ENCODE results near the gene AMN. TPM values are rescaled to one million over a fixed set of nuclear protein-coding genes. Genes with fewer than 3 reads are reported as not detected.

The AMN gene
- total RNA-seq, 1 donor from 2014 or later = 204 TPM

DNA sequence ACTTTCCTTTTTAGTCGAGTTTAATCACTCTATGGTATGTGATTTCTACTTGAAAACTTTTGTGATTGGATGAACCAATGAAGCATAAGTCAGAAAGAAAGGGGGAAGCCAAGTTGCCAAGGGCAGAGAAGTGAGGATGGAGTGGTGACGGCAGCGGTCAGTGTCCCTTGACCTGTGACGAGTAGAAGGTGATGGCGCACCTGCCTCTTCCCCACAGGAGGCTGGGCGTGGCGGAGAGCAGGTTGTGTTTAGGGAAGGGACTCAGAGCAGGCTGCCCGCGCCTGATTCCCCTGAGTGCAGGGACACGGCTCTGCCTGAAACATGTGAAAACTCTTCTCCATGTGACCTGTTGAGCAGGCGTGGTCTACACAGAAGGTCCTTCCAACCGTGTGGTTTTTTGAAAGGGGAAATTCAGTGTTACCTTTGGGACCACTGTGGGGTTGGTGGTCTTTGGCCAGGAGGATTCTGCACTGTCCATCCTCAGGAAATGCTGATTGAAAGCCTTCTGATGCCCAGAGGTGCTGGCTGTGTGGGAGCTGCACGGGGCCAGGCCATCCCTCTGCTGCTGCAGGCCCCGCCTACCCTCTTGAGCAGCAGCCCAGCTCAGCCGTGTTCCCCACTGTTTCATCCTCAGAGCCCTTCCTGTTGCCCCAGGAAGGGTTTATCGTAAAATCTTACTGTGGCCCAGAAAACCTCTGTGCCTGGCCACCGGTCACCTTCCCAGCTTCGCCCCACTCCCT lies 23.5 kb upstream of the AMN start:
- no peak for DNase-seq (ENCODE audit: low spot score)

DNA sequence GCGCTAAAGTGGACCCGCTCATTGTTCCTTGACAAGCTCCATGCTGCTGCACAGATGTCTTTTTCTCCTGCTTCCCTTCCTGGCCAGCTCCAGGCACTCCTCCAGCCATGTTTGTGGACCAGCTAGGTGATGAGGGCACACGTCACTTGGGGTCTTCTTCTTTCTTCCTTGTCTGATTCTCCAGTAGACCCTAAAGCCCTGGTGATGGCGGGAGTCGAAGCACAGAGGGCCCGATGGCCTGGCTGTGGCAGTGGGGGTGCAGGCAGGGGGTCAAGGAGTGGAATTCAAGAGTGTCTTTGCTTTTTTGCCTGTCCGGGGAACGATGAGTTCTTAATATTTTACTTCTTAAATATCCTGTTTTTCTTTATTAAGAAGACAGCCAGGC lies 23.0 kb upstream of the AMN start:
- no peak for DNase-seq (ENCODE audit: low spot score)

DNA sequence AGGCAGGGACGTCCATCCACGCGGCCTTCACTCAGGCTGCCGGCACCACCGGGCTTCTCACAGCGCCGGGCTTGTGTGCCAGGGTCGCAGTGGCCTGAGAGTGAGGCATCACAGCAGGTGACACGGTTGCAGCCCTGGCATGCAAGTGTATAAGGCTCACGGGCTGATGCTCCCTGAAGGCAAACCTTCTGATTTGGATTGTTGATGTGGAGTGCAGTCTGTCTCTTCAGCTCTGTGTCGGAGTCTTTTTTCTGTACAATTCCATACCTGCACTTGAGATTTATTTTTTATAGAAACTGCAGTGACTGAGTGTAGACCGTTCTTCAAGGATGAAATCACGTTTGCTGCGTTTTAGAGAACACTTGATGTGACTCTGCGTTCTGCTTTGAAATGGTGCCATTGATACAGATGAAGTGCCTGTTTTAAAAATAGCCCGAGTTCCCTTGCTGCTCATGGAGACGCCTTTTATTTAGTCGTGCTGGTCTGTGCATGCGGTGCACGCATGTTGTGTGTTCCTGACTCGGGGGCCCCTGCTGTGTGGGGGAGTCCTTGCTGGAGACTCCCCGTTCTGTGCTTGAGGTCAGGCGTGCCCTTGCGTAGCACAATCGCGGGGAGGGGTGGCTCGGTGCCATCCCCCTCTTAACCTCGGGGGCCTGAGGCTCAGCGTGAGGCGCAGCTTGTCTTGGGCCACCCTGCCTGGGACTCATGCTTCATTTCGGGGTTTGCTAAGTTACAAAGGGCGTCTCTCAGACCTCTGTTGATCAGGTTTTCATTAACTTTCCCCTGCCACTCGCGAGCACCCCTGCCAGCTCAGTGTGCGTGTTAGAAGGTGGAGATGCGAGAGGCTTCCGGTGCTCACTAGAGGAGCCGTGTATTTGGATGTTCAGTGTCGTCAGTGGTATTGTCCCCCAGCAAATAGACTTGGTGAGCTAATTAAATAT lies 21.6 kb upstream of the AMN start:
- DNase-seq (ENCODE audit: low spot score) = no peak

DNA sequence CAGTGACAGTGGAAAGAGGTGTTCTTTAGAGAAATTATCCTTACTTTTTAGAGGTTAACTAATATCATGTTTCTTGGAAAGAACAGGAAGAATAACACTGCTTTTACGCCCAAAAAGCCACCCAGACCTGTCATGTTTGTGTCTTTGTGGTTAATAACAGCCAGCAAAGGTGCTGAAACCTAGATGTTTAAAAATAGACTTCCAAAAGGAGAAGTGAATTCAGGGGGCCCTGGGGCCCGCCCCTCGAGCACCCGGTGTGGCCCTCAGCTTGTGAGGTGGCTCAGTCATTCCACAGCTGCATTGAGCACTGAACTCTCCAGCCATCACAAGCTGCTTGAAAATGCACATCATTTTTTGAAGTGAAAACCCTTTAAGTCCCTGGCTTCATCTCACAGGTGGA lies 20.8 kb upstream of the AMN start:
- no peak for DNase-seq (ENCODE audit: low spot score)

DNA sequence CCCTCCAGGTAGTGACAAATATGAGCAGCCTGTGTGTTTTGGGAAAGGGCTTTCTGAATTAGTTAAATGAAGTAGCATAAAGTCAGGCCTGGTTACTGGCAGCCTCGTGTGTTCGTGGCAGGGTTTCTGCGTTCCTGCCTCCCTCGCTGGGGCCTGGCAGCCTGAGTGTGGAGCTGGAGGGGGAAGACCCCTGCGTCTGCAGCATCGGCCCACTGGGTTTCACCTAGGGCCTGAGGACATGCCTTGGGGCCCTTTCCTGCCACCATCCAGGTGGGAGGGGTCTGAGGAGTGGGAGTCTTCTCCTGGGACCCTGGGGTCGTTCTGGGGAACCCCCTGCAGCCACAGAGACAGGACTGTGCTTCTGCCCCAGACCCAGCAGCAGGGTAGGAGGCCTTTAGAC lies 20.4 kb upstream of the AMN start:
- no peak for DNase-seq (ENCODE audit: low spot score)

DNA sequence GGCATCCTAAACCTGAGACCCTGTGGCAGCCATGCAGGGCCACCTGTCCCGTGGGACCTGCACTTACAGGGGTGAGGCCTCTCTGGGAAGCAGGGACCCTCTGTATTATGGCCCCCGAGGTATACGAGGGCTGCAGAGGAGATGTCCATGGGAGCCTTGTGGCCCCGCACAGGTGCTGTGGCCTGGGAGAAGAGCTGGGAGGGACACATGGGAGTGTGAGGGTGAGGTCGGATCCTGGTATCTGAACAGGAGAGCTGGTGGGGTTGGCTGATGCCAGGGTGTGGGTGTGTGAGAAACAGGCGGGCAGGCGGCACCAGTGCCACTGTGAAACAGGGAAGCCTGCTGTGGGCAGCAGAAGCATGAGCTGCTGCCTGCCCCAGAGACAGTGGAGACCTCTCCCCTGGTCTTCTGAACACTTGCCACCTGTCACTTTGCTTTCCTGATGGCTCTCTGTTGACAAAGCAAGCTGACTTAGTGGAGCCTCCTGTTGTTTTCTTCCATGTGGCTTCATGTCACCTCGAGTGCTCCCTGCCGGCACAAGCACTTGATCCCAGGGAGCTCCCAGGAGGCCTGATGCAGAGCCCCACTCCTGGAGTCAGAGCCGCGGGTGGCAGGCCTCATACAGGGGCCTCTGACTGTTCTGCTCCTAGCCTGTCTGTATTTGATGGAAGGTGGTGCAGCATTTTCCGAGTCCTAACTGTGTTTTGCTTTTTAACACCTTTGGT lies 19.8 kb upstream of the AMN start:
- no peak for DNase-seq (ENCODE audit: low spot score)

DNA sequence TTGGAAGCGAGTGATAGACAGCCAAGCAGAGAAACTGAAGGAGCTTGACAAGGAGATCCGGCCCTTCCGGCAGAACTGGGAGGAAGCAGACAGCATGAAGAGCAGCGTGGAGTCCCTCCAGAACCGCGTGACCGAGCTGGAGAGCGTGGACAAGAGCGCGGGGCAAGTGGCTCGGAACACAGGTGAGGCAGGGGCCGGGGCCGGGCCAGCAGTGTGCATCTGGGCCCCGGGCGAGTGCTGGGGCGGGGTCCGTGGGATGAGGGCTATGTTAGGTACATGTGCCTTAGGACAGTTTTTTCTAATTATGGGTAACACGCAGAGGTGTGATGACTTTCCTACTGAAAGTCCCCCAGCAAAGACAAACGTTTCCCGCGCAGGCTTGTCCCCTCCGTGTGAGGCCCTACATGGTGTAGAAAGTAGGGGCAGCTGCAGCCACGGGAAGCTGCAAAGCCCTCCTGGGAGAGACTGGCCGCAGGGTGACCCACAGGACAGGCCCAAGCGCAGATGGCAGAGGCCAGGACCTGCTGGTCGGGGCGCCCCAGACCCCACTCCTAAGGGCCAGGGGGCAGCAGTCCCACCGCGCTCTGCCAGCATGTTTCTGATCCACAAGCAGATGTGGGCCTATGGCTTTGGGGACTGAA lies 19.1 kb upstream of the AMN start:
- DNase-seq (ENCODE audit: low spot score) = no peak

DNA sequence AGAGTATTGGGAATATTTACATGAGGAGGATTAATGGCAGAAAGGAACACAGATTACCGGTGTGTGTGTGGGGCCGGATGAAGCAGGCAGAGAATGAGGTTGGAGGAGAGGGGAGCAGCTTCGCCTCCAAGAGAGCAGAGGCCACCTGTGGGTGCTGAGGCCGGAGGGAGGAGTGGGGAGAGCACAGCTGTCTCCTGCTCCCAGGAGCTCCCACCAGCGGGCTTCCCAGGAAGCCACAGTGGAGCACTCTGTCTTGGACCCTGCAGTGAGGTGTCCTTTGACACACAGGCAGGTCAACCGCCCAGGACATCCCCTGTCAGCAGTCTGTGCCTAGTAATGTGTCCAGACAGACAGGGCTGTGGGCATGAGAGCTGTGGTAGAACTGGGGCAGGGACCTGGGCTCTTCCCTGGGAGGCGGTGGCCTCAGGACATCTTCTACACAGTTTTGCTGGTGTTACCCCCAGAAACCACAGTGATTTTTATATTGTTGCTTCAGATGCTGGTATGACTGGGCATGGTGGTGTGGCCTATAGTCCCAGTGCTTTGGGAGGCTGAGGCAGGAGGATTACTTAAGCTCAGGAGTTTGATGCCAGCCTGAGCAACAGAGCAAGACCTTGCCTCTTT lies 18.5 kb upstream of the AMN start:
- no peak for DNase-seq (ENCODE audit: low spot score)

DNA sequence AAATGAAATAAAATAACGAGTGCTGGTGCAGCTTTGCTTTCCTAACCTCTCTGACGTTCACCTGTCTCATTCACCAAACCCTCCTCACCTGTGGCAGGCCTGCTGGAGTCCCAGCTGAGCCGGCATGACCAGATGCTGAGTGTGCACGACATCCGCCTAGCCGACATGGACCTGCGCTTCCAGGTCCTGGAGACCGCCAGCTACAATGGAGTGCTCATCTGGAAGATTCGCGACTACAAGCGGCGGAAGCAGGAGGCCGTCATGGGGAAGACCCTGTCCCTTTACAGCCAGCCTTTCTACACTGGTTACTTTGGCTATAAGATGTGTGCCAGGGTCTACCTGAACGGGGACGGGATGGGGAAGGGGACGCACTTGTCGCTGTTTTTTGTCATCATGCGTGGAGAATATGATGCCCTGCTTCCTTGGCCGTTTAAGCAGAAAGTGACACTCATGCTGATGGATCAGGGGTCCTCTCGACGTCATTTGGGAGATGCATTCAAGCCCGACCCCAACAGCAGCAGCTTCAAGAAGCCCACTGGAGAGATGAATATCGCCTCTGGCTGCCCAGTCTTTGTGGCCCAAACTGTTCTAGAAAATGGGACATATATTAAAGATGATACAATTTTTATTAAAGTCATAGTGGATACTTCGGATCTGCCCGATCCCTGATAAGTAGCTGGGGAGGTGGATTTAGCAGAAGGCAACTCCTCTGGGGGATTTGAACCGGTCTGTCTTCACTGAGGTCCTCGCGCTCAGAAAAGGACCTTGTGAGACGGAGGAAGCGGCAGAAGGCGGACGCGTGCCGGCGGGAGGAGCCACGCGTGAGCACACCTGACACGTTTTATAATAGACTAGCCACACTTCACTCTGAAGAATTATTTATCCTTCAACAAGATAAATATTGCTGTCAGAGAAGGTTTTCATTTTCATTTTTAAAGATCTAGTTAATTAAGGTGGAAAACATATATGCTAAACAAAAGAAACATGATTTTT lies 17.1 kb upstream of the AMN start:
- no peak for DNase-seq (ENCODE audit: low spot score)

DNA sequence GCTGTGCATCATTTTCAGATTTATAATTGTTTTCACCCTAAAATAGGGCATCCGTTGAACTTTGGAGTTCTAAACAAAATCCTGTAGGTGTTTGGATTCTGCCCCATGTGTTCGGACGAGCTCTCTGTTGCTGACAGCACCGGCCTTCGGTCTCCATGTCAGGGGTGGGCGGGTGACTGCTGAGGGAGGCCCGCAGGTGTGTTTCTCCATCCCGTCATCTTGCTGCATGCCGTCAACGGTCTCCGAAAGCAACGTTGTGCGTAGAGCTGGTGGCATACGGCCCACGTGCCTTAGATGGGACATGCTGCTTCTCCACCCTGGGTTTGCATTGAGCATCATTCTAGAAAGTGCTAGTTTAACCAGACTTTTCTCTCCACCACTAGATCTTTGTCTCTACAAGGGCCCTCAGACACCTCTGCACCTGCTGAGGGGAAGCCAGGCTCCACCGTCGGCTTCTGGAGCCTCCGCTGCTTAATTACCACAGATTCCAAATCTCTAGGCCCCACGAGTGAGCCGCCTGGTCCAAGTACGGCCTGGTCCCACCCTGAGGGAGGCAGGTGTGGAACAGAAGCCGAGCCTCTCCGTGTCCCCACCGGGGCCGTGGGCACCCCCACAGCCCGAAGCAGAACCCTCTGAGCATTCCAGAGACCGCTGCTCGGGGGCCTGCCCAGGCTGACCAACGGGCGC lies 15.7 kb upstream of the AMN start:
- DNase-seq (ENCODE audit: low spot score) = no peak

DNA sequence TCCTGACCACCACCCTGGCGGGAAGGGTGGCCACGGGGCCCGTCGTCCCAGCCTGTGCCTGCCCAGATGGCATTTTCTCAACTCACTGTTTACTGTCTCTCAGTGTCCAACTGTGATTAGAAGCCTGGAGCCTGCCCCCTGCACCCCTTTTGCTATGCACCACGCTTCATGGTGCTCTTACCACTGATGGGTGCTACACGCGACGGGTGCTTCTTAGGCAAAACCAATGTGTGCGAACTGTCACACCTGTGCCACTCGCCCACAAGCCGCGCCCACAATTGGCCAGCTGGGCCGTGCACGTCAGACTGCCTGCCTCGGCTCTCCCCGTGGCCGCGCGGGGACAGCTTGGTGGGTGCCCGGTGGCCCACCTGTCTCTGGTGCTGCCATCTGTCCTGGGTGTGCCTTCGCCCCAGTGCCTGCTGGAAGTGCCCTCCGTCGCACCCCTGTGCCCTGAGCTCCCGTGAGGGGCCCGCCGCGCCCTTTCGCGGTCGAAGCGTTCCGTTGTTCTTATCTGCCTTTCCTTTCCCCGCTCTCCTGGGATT lies 15.1 kb upstream of the AMN start:
- no peak for DNase-seq (ENCODE audit: low spot score)

DNA sequence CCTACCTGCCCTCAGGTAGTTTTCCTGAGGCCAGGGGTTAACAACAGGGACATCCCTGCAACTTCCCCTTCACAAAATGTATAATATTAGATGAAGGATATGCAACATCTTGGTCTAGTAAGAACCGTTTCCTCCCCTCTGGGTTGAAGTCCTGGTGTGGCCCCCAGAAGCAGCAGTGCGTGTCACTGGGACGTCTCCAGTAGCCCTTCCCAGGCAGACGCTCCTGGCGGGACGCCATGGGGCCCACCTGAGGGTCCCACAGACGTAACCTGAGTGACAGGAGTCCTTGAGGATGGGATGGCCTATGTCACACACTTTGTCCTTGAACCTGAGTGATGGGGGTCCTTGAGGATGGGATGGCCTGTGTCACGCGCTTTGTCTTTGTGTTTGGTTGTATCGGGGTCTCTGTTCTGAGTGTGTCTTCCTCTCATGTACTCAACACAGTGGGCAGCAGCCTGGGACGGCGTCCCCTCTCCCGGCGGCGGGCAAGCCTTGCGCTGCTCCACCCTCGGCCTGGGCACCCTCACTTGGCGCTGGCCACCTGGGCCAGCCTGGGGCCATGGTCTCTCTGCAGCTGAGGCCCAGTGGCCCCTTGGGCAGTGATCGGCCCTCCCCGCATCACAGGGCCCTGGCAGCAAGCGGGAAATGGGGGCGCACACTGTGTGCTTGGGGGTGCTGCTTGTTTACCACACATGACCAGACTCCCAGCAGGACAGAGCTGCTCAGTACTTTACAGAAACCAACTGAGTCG lies 14.3 kb upstream of the AMN start:
- DNase-seq (ENCODE audit: low spot score) = no peak

DNA sequence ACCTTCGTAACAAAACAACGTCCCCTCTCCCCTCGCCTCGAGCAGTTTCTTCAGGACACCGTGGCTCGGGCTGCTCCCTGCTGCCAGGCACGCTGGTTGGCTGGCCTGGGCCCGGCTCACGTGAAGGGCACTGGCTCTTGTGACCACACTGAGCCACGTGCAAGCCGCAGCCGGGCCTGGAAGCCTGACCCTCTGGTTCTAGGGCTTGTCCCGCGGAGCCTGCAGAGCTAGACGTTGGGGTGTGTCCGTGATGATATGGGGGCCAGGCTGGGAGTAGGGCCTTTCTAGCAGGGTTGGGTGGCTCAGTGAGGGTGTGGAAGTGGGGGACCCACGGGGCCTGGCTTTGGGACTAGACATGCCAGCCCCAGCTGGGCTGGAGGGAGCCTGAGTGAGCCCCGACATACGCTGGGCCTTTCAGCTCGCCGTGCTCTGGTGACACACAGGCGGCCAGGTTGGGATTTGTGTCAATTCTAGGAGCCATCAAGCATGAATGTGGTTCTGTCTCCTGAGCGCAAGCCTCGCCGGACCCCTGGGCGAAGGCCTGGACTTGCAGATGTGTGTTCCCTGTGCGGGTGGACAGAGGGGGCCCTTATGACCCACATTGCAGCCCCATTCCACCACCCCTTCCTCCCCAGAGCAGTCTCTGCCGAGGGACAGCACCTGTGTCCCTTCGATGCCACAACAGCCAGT lies 13.6 kb upstream of the AMN start:
- DNase-seq (ENCODE audit: low spot score) = no peak

DNA sequence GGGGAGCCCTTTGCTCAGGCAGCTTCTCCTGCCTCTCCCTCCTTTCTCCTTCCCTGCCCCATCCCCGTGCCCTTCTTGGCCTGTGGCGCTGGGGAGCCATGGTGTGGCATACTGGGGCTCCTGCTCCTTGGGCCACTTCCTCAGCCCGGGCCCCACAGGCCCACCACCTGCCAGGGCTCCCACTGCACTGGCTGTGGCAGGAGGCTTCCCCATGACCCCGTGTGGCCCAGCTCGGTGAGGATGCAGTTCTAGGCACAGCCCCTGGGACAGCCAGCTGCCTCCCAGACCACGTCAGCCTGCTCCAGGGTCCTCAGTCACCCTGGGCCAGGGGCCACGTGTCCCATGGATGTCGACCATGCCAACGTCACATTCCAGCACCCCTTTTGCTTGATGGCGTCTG lies 13.0 kb upstream of the AMN start:
- DNase-seq (ENCODE audit: low spot score) = no peak

DNA sequence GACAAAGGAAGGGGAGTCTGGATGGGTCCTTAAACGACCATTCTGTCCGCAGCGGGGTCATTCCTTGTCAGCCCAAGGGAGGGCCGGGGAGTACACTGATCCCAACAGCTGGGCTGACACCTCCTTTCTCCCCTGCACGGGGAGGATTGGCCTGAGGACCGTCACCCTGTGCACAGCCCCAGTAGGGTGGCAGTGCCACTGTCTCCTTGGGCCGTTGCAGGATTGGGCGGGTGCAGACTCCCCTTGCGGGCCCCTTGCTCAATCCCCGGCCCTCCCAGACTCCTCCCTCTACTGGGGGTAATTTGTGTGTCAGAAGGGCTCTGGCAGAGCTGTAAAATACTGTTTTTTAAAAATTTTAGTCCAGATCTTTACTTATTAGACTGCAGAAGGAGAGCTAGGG lies 12.6 kb upstream of the AMN start:
- DNase-seq (ENCODE audit: low spot score) = no peak

DNA sequence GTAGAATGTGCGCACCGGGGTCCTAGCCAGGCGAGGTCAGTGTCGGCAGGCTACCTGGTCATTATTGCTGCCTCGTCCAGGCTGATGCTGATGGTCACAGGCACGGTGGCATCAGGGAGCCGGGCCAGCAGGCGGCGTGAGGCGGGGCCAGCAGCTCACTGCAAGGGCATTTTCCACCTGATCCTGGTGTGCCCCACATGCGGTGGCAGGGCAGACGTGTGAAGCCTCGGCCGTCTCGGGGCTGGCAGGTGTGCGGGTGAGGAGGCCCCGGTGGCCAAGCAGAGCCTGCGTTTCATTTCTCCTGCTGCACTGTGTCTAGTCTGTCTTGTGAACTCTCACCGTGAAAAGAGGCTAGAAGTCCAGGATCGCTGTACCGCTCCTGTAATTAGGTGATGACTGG lies 12.0 kb upstream of the AMN start:
- DNase-seq (ENCODE audit: low spot score) = no peak

DNA sequence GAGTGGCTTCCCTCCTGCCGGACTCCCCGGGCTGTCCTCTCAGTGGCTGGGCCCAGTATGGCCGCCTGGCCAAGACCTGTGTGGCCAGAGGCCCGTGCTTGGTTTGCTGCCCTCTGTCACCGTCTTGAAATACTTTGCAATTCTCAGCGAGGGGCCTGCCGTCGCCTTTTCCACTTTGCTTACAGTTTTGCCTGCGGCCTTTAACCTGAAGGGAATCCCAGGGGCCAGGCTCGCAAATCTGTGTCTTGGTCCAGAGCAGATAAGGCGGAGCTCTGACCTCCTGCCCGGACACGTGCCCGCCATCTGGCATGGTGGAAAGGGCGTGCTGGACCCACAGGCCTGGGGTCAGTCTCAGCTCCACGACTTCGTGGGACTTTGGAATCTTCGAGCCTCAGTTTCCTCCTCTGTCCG lies 10.9 kb upstream of the AMN start:
- no peak for DNase-seq (ENCODE audit: low spot score)

Data from mucosa of gallbladder (tissue), 1 donor.